Retinal pigment epithelial cell (primary cell): Measurements from ENCODE around the gene PCK2.

ENCODE experiments used
- DNase-seq: peaks from one replicate; pipeline ENCODE4 v3.0.0-alpha.2; 2010; ENCODE audit warnings: low read depth
- H3K4me3 ChIP-seq: 2 replicates; pipeline ENCODE4 v1.5.1; 2011; ENCODE audit warnings: mild to moderate bottlenecking, low read length, control low read depth, moderate library complexity
- TF ChIP-seq, protein P1 (sequence below): conservative IDR thresholded peaks from 2 replicates; pipeline ENCODE4 v1.5.1; 2011; ENCODE audit warnings: low read depth, low read length, control low read depth, inconsistent platforms

The PCK2 gene

GRCh38 chr14:24058260-24058950 lies 35.7 kb upstream of the PCK2 start:
- DNase-seq: no peak
- TF ChIP-seq, protein P1, sequence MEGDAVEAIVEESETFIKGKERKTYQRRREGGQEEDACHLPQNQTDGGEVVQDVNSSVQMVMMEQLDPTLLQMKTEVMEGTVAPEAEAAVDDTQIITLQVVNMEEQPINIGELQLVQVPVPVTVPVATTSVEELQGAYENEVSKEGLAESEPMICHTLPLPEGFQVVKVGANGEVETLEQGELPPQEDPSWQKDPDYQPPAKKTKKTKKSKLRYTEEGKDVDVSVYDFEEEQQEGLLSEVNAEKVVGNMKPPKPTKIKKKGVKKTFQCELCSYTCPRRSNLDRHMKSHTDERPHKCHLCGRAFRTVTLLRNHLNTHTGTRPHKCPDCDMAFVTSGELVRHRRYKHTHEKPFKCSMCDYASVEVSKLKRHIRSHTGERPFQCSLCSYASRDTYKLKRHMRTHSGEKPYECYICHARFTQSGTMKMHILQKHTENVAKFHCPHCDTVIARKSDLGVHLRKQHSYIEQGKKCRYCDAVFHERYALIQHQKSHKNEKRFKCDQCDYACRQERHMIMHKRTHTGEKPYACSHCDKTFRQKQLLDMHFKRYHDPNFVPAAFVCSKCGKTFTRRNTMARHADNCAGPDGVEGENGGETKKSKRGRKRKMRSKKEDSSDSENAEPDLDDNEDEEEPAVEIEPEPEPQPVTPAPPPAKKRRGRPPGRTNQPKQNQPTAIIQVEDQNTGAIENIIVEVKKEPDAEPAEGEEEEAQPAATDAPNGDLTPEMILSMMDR: peak; percentile 85

GRCh38 chr14:24058951-24059475 lies 35.1 kb upstream of the PCK2 start:
- DNase-seq: no peak
- TF ChIP-seq, protein P1: no peak
- no peak overlapping the region for H3K4me3 ChIP-seq

More at GRCh38 chr14:24058260-24058950, 35.7 kb upstream of the PCK2 start:
- no peak overlapping the region for H3K4me3 ChIP-seq

GRCh38 chr14:24059841-24060388 lies 34.2 kb upstream of the PCK2 start:
- TF ChIP-seq, protein P1: no peak

DNA sequence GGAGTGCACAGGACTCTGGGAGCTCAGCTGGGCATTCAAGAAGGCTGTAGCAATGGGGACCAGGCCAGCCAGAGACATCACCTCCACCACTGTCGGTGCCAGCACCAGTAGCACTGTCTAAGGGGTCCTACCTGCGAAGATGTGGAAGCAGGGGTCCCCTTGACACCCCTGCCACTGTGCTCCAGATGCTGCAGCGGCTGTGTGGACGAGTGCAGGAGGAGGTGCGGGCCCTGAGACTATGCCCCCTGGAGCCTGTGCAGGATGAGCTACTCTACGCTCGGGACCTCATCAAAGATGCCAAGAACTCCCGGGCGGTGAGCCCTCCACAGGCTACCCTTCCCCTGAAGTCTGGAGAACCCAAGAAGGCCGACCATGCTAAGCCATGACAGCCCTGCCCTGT lies 33.7 kb upstream of the PCK2 start:
- TF ChIP-seq, protein P1: no peak
- no peak overlapping the region for H3K4me3 ChIP-seq
- no peak for DNase-seq

More at GRCh38 chr14:24059841-24060388, 34.2 kb upstream of the PCK2 start:
- DNase-seq: no peak
- no peak overlapping the region for H3K4me3 ChIP-seq

- H3K4me3 ChIP-seq: no peak overlapping the region
- no peak for DNase-seq
- TF ChIP-seq, protein P1: no peak
Measured at GRCh38 chr14:24060984-24061913, 32.9 kb upstream of the PCK2 start.

DNA sequence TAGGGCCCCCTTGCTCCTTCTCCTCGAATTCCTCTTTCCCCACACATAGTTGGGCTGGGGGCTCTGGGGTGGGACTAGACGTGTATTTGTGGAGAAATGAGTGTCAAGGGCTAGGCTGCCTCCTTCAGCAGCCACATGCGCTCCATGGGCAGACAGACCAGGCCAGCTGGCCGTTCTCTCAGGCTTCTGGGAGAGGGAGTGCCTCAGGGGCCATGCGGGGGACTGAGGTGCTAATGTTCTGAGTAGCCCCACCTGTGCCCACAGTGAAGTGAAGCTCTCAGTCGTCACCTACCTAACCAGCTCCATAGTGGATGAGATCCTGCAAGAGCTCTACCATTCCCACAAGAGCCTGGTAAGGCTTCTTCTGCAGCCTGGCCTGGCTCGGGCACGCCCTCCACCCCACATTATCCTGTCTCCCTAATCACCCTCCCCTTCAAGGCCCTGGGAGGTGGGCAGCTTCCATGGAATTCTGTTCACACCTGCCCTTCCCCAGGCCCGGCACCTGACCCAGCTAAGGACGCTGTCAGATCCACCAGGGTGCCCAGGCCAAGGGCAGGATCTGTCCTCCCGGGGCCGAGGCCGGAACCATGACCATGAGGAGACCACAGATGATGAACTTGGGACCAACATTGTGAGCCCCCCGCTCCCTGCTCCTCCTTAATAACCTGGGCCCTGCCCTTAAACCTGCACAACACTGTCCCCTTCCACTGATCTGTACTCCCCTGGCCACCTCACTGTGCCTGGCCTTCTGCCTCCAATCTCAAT lies 31.7 kb upstream of the PCK2 start:
- TF ChIP-seq, protein P1: no peak
- H3K4me3 ChIP-seq: no peak overlapping the region
- no peak for DNase-seq
